ENCODE measurements around the gene BBOX1.

The BBOX1 gene

GRCh38 chr11:27139742-27140367 lies 99.2 kb downstream of the BBOX1 start:
- Mint-ChIP-seq H3K27ac (no peak overlapping the region), H3K4me3 (no peak overlapping the region), H3K4me1 (no peaks in the 10 kb centered on the region), H3K36me3 (peaks cover 4% of the 10 kb centered on the region), H3K27me3 (no peaks in the 10 kb centered on the region), H3K9me3 (peaks cover 15% of the 10 kb centered on the region)
- DNase-seq (ENCODE audit: low spot score in 2 of 2) (no peak), ATAC-seq (ENCODE audit: low read depth) (no peak)

GRCh38 chr11:27141576-27141975 lies 101.0 kb downstream of the BBOX1 start:
- Mint-ChIP-seq H3K4me3 (no peak overlapping the region), H3K4me1 (no peaks in the 10 kb centered on the region), H3K9me3 (peaks cover 10% of the 10 kb centered on the region), H3K27me3 (no peaks in the 10 kb centered on the region), H3K27ac (no peak overlapping the region), H3K36me3 (peaks cover 4% of the 10 kb centered on the region)
- ATAC-seq (ENCODE audit: low read depth) (no peak), DNase-seq (ENCODE audit: low spot score in 2 of 2) (no peak)

GRCh38 chr11:27147916-27148315 lies 107.3 kb downstream of the BBOX1 start:
- Mint-ChIP-seq H3K4me3 (no peak overlapping the region), H3K4me1 (no peaks in the 10 kb centered on the region), H3K27ac (no peak overlapping the region), H3K36me3 (no peaks in the 10 kb centered on the region), H3K9me3 (no peaks in the 10 kb centered on the region), H3K27me3 (no peaks in the 10 kb centered on the region)
- DNase-seq (ENCODE audit: low spot score in 2 of 2) (no peak), ATAC-seq (ENCODE audit: low read depth) (no peak)

GRCh38 chr11:27148506-27148905 lies 107.9 kb downstream of the BBOX1 start:
- H3K36me3 Mint-ChIP-seq, result no peaks in the 10 kb centered on the region
- H3K9me3 Mint-ChIP-seq, result no peaks in the 10 kb centered on the region
- H3K27me3 Mint-ChIP-seq, result no peaks in the 10 kb centered on the region
- no peaks in the 10 kb centered on the region for H3K4me1 Mint-ChIP-seq
- H3K27ac Mint-ChIP-seq, result no peak overlapping the region
- DNase-seq (ENCODE audit: low spot score in 2 of 2) (no peak), ATAC-seq (ENCODE audit: low read depth) (no peak)
- no peak overlapping the region for H3K4me3 Mint-ChIP-seq

GRCh38 chr11:27150098-27150497 lies 109.5 kb downstream of the BBOX1 start:
- Mint-ChIP-seq H3K4me3 (no peak overlapping the region), H3K36me3 (no peaks in the 10 kb centered on the region), H3K9me3 (no peaks in the 10 kb centered on the region), H3K27me3 (no peaks in the 10 kb centered on the region), H3K27ac (no peak overlapping the region), H3K4me1 (no peaks in the 10 kb centered on the region)
- DNase-seq (ENCODE audit: low spot score in 2 of 2) (no peak), ATAC-seq (ENCODE audit: low read depth) (no peak)

- no peaks in the 10 kb centered on the region for H3K9me3 Mint-ChIP-seq
- H3K4me3 Mint-ChIP-seq, result no peak overlapping the region
- H3K27ac Mint-ChIP-seq, result no peak overlapping the region
- ATAC-seq (ENCODE audit: low read depth) (no peak), DNase-seq (ENCODE audit: low spot score in 2 of 2) (no peak)
- no peaks in the 10 kb centered on the region for H3K4me1 Mint-ChIP-seq
- peaks cover 1% of the 10 kb centered on the region for H3K27me3 Mint-ChIP-seq
- H3K36me3 Mint-ChIP-seq, result no peaks in the 10 kb centered on the region
Observed at GRCh38 chr11:27153136-27153535, 112.5 kb downstream of the BBOX1 start.

GRCh38 chr11:27158456-27159334 lies 118.1 kb downstream of the BBOX1 start:
- no peaks in the 10 kb centered on the region for H3K9me3 Mint-ChIP-seq
- H3K4me3 Mint-ChIP-seq, result no peak overlapping the region
- no peak for DNase-seq (ENCODE audit: low spot score in 2 of 2)
- H3K36me3 Mint-ChIP-seq, result no peaks in the 10 kb centered on the region
- H3K27me3 Mint-ChIP-seq, result peaks cover 9% of the 10 kb centered on the region
- no peak for ATAC-seq (ENCODE audit: low read depth)
- no peak overlapping the region for H3K27ac Mint-ChIP-seq
- no peaks in the 10 kb centered on the region for H3K4me1 Mint-ChIP-seq

- ATAC-seq (ENCODE audit: low read depth), result no peak
- no peak overlapping the region for H3K4me3 Mint-ChIP-seq
- H3K9me3 Mint-ChIP-seq, result no peaks in the 10 kb centered on the region
- no peak overlapping the region for H3K27ac Mint-ChIP-seq
- no peaks in the 10 kb centered on the region for H3K4me1 Mint-ChIP-seq
- H3K27me3 Mint-ChIP-seq, result peaks cover 9% of the 10 kb centered on the region
- DNase-seq (ENCODE audit: low spot score in 2 of 2), result no peak
- no peaks in the 10 kb centered on the region for H3K36me3 Mint-ChIP-seq
Observed at GRCh38 chr11:27159335-27159679, 118.7 kb downstream of the BBOX1 start.

- ATAC-seq (ENCODE audit: low read depth) (no peak), DNase-seq (ENCODE audit: low spot score in 2 of 2) (no peak)
- Mint-ChIP-seq H3K4me3 (no peak overlapping the region), H3K36me3 (no peaks in the 10 kb centered on the region), H3K4me1 (no peaks in the 10 kb centered on the region), H3K9me3 (no peaks in the 10 kb centered on the region), H3K27me3 (peaks cover 9% of the 10 kb centered on the region), H3K27ac (no peak overlapping the region)
Observed at GRCh38 chr11:27161071-27161470, 120.5 kb downstream of the BBOX1 start.

- Mint-ChIP-seq H3K4me3 (no peak overlapping the region), H3K4me1 (no peaks in the 10 kb centered on the region), H3K27ac (no peak overlapping the region), H3K9me3 (no peaks in the 10 kb centered on the region), H3K36me3 (no peaks in the 10 kb centered on the region), H3K27me3 (peaks cover 7% of the 10 kb centered on the region)
- no peak for ATAC-seq (ENCODE audit: low read depth)
- DNase-seq (ENCODE audit: low spot score in 2 of 2), result no peak
Observed at GRCh38 chr11:27162237-27162636, 121.6 kb downstream of the BBOX1 start.

- H3K9me3 Mint-ChIP-seq, result no peaks in the 10 kb centered on the region
- no peak overlapping the region for H3K27ac Mint-ChIP-seq
- ATAC-seq (ENCODE audit: low read depth), result no peak
- peaks cover under 1% of the 10 kb centered on the region for H3K27me3 Mint-ChIP-seq
- H3K36me3 Mint-ChIP-seq, result no peaks in the 10 kb centered on the region
- H3K4me1 Mint-ChIP-seq, result no peaks in the 10 kb centered on the region
- H3K4me3 Mint-ChIP-seq, result no peak overlapping the region
- DNase-seq (ENCODE audit: low spot score in 2 of 2), result no peak
Observed at GRCh38 chr11:27166130-27166529, 125.5 kb downstream of the BBOX1 start.

- ATAC-seq (ENCODE audit: low read depth), result no peak
- Mint-ChIP-seq H3K4me1 (no peaks in the 10 kb centered on the region), H3K9me3 (no peaks in the 10 kb centered on the region), H3K36me3 (no peaks in the 10 kb centered on the region), H3K4me3 (no peak overlapping the region), H3K27me3 (peaks cover 6% of the 10 kb centered on the region), H3K27ac (no peak overlapping the region)
- DNase-seq (ENCODE audit: low spot score in 2 of 2), result no peak
Observed at GRCh38 chr11:27171376-27171958, 130.9 kb downstream of the BBOX1 start.

GRCh38 chr11:27173545-27173944 lies 132.9 kb downstream of the BBOX1 start:
- no peaks in the 10 kb centered on the region for H3K9me3 Mint-ChIP-seq
- no peak overlapping the region for H3K4me3 Mint-ChIP-seq
- H3K36me3 Mint-ChIP-seq, result no peaks in the 10 kb centered on the region
- ATAC-seq (ENCODE audit: low read depth) (no peak), DNase-seq (ENCODE audit: low spot score in 2 of 2) (no peak)
- no peak overlapping the region for H3K27ac Mint-ChIP-seq
- no peaks in the 10 kb centered on the region for H3K4me1 Mint-ChIP-seq
- peaks cover 12% of the 10 kb centered on the region for H3K27me3 Mint-ChIP-seq

GRCh38 chr11:27174021-27174420 lies 133.4 kb downstream of the BBOX1 start:
- no peak overlapping the region for H3K27ac Mint-ChIP-seq
- DNase-seq (ENCODE audit: low spot score in 2 of 2) (no peak), ATAC-seq (ENCODE audit: low read depth) (no peak)
- H3K4me3 Mint-ChIP-seq, result no peak overlapping the region
- H3K27me3 Mint-ChIP-seq, result peaks cover 12% of the 10 kb centered on the region
- H3K9me3 Mint-ChIP-seq, result no peaks in the 10 kb centered on the region
- no peaks in the 10 kb centered on the region for H3K4me1 Mint-ChIP-seq
- H3K36me3 Mint-ChIP-seq, result no peaks in the 10 kb centered on the region
